ENCODE results near the gene CNOT8.
"Not testable (repeated sequence)": the region's sequence is repeated elsewhere in the genome, so short reads cannot be mapped to it uniquely, and the experiment has no call there.

The CNOT8 gene

GRCh38 chr5:154819546-154819945, 38.9 kb upstream of the CNOT8 start:
- Histone ChIP-seq H3K4me3 (ENCODE audit: low read length) (no peak overlapping the region), H3K27ac (ENCODE audit: low read depth, low read length) (no peak overlapping the region), H3K9ac (ENCODE audit: low read depth, low read length) (no peak overlapping the region), H3K36me3 (ENCODE audit: insufficient read depth, low read length) (peaks cover 72% of the 10 kb centered on the region), H3K27me3 (ENCODE audit: insufficient read depth, low read length) (no peaks in the 10 kb centered on the region), H3K4me1 (ENCODE audit: insufficient read depth, low read length) (no peaks in the 10 kb centered on the region), H3K9me3 (ENCODE audit: insufficient read depth, low read depth, low read length) (no peaks in the 10 kb centered on the region)
- 85% methylated on average over 7 of the region's 7 CpGs for WGBS

GRCh38 chr5:154820383-154820782, 38.0 kb upstream of the CNOT8 start:
- no peaks in the 10 kb centered on the region for H3K4me1 ChIP-seq (ENCODE audit: insufficient read depth, low read length)
- H3K4me3 ChIP-seq (ENCODE audit: low read length) = no peak overlapping the region
- H3K9ac ChIP-seq (ENCODE audit: low read depth, low read length) = no peak overlapping the region
- no peaks in the 10 kb centered on the region for H3K9me3 ChIP-seq (ENCODE audit: insufficient read depth, low read depth, low read length)
- no peaks in the 10 kb centered on the region for H3K27me3 ChIP-seq (ENCODE audit: insufficient read depth, low read length)
- 92% methylated on average over 5 of the region's 5 CpGs for WGBS
- no peak overlapping the region for H3K27ac ChIP-seq (ENCODE audit: low read depth, low read length)
- peaks cover 63% of the 10 kb centered on the region for H3K36me3 ChIP-seq (ENCODE audit: insufficient read depth, low read length)

GRCh38 chr5:154822896-154823295, 35.5 kb upstream of the CNOT8 start:
- not testable (repeated sequence) for H3K27me3 ChIP-seq (ENCODE audit: insufficient read depth, low read length); H3K9ac ChIP-seq (ENCODE audit: low read depth, low read length); H3K4me1 ChIP-seq (ENCODE audit: insufficient read depth, low read length); H3K27ac ChIP-seq (ENCODE audit: low read depth, low read length); H3K9me3 ChIP-seq (ENCODE audit: insufficient read depth, low read depth, low read length); H3K4me3 ChIP-seq (ENCODE audit: low read length)
- peaks cover 50% of the 10 kb centered on the region for H3K36me3 ChIP-seq (ENCODE audit: insufficient read depth, low read length)
- 93% methylated on average over 5 of the region's 5 CpGs for WGBS

GRCh38 chr5:154823605-154824004, 34.8 kb upstream of the CNOT8 start:
- H3K36me3 ChIP-seq (ENCODE audit: insufficient read depth, low read length) = peaks cover 47% of the 10 kb centered on the region
- no peaks in the 10 kb centered on the region for H3K9me3 ChIP-seq (ENCODE audit: insufficient read depth, low read depth, low read length)
- H3K4me1 ChIP-seq (ENCODE audit: insufficient read depth, low read length) = no peaks in the 10 kb centered on the region
- 86% methylated on average over 4 of the region's 4 CpGs for WGBS
- no peak overlapping the region for H3K9ac ChIP-seq (ENCODE audit: low read depth, low read length)
- H3K27me3 ChIP-seq (ENCODE audit: insufficient read depth, low read length) = no peaks in the 10 kb centered on the region
- no peak overlapping the region for H3K27ac ChIP-seq (ENCODE audit: low read depth, low read length)
- H3K4me3 ChIP-seq (ENCODE audit: low read length) = no peak overlapping the region

- no peak overlapping the region for H3K4me3 ChIP-seq (ENCODE audit: low read length)
- no peaks in the 10 kb centered on the region for H3K27me3 ChIP-seq (ENCODE audit: insufficient read depth, low read length)
- no peak overlapping the region for H3K27ac ChIP-seq (ENCODE audit: low read depth, low read length)
- no peak overlapping the region for H3K9ac ChIP-seq (ENCODE audit: low read depth, low read length)
- H3K9me3 ChIP-seq (ENCODE audit: insufficient read depth, low read depth, low read length) = no peaks in the 10 kb centered on the region
- WGBS = 98% methylated on average over 2 of the region's 2 CpGs
- peaks cover 44% of the 10 kb centered on the region; the same call in 1 of the 2 replicates for H3K36me3 ChIP-seq (ENCODE audit: insufficient read depth, low read length)
- H3K4me1 ChIP-seq (ENCODE audit: insufficient read depth, low read length) = no peaks in the 10 kb centered on the region
Observed at GRCh38 chr5:154824070-154824469, 34.4 kb upstream of the CNOT8 start.

GRCh38 chr5:154829181-154829588, 29.2 kb upstream of the CNOT8 start:
- peaks cover 52% of the 10 kb centered on the region for H3K36me3 ChIP-seq (ENCODE audit: insufficient read depth, low read length)
- no peak overlapping the region for H3K9ac ChIP-seq (ENCODE audit: low read depth, low read length)
- H3K9me3 ChIP-seq (ENCODE audit: insufficient read depth, low read depth, low read length) = no peaks in the 10 kb centered on the region
- no peaks in the 10 kb centered on the region for H3K4me1 ChIP-seq (ENCODE audit: insufficient read depth, low read length)
- 71% methylated on average over 2 of the region's 2 CpGs for WGBS
- H3K27ac ChIP-seq (ENCODE audit: low read depth, low read length) = no peak overlapping the region
- no peak overlapping the region for H3K4me3 ChIP-seq (ENCODE audit: low read length)
- no peaks in the 10 kb centered on the region for H3K27me3 ChIP-seq (ENCODE audit: insufficient read depth, low read length)

- no peak overlapping the region for H3K9ac ChIP-seq (ENCODE audit: low read depth, low read length)
- H3K4me3 ChIP-seq (ENCODE audit: low read length) = no peak overlapping the region
- H3K4me1 ChIP-seq (ENCODE audit: insufficient read depth, low read length) = no peaks in the 10 kb centered on the region
- no peak overlapping the region for H3K27ac ChIP-seq (ENCODE audit: low read depth, low read length)
- 93% methylated on average over 4 of the region's 4 CpGs for WGBS
- H3K9me3 ChIP-seq (ENCODE audit: insufficient read depth, low read depth, low read length) = no peaks in the 10 kb centered on the region
- H3K36me3 ChIP-seq (ENCODE audit: insufficient read depth, low read length) = peaks cover 49% of the 10 kb centered on the region
- no peaks in the 10 kb centered on the region for H3K27me3 ChIP-seq (ENCODE audit: insufficient read depth, low read length)
Observed at GRCh38 chr5:154829589-154830218, 28.7 kb upstream of the CNOT8 start.

- Histone ChIP-seq H3K36me3 (ENCODE audit: insufficient read depth, low read length) (peaks cover 49% of the 10 kb centered on the region), H3K9ac (ENCODE audit: low read depth, low read length) (no peak overlapping the region), H3K9me3 (ENCODE audit: insufficient read depth, low read depth, low read length) (no peaks in the 10 kb centered on the region), H3K27ac (ENCODE audit: low read depth, low read length) (no peak overlapping the region), H3K27me3 (ENCODE audit: insufficient read depth, low read length) (no peaks in the 10 kb centered on the region), H3K4me3 (ENCODE audit: low read length) (no peak overlapping the region), H3K4me1 (ENCODE audit: insufficient read depth, low read length) (no peaks in the 10 kb centered on the region)
- 96% methylated on average over 7 of the region's 7 CpGs for WGBS
Observed at GRCh38 chr5:154830219-154830595, 28.2 kb upstream of the CNOT8 start.

GRCh38 chr5:154830596-154830995, 27.8 kb upstream of the CNOT8 start:
- H3K4me3 ChIP-seq (ENCODE audit: low read length) = no peak overlapping the region
- H3K9ac ChIP-seq (ENCODE audit: low read depth, low read length) = no peak overlapping the region
- no peaks in the 10 kb centered on the region for H3K27me3 ChIP-seq (ENCODE audit: insufficient read depth, low read length)
- WGBS = 91% methylated on average over 4 of the region's 4 CpGs
- no peaks in the 10 kb centered on the region for H3K4me1 ChIP-seq (ENCODE audit: insufficient read depth, low read length)
- H3K27ac ChIP-seq (ENCODE audit: low read depth, low read length) = no peak overlapping the region
- no peaks in the 10 kb centered on the region for H3K9me3 ChIP-seq (ENCODE audit: insufficient read depth, low read depth, low read length)
- peaks cover 49% of the 10 kb centered on the region for H3K36me3 ChIP-seq (ENCODE audit: insufficient read depth, low read length)

GRCh38 chr5:154831451-154831850, 27.0 kb upstream of the CNOT8 start:
- Histone ChIP-seq H3K9me3 (ENCODE audit: insufficient read depth, low read depth, low read length) (no peaks in the 10 kb centered on the region), H3K9ac (ENCODE audit: low read depth, low read length) (no peak overlapping the region), H3K4me1 (ENCODE audit: insufficient read depth, low read length) (no peaks in the 10 kb centered on the region), H3K27ac (ENCODE audit: low read depth, low read length) (no peak overlapping the region), H3K36me3 (ENCODE audit: insufficient read depth, low read length) (peaks cover 45% of the 10 kb centered on the region), H3K4me3 (ENCODE audit: low read length) (no peak overlapping the region), H3K27me3 (ENCODE audit: insufficient read depth, low read length) (no peaks in the 10 kb centered on the region)
- 98% methylated on average over 7 of the region's 7 CpGs for WGBS

- H3K27me3 ChIP-seq (ENCODE audit: insufficient read depth, low read length); H3K9me3 ChIP-seq (ENCODE audit: insufficient read depth, low read depth, low read length); H3K9ac ChIP-seq (ENCODE audit: low read depth, low read length); H3K4me1 ChIP-seq (ENCODE audit: insufficient read depth, low read length); H3K27ac ChIP-seq (ENCODE audit: low read depth, low read length); H3K4me3 ChIP-seq (ENCODE audit: low read length): not testable (repeated sequence)
- 96% methylated on average over 3 of the region's 3 CpGs for WGBS
- peaks cover 41% of the 10 kb centered on the region for H3K36me3 ChIP-seq (ENCODE audit: insufficient read depth, low read length)
Observed at GRCh38 chr5:154832804-154833203, 25.6 kb upstream of the CNOT8 start.

- H3K27ac ChIP-seq (ENCODE audit: low read depth, low read length) = no peak overlapping the region
- no peak overlapping the region for H3K4me3 ChIP-seq (ENCODE audit: low read length)
- no peak overlapping the region for H3K9ac ChIP-seq (ENCODE audit: low read depth, low read length)
- no peaks in the 10 kb centered on the region for H3K4me1 ChIP-seq (ENCODE audit: insufficient read depth, low read length)
- no peaks in the 10 kb centered on the region for H3K27me3 ChIP-seq (ENCODE audit: insufficient read depth, low read length)
- no peaks in the 10 kb centered on the region for H3K9me3 ChIP-seq (ENCODE audit: insufficient read depth, low read depth, low read length)
- WGBS = no CpG with 5 or more reads among the region's 1 CpG
- peaks cover 37% of the 10 kb centered on the region for H3K36me3 ChIP-seq (ENCODE audit: insufficient read depth, low read length)
Observed at GRCh38 chr5:154834053-154834452, 24.4 kb upstream of the CNOT8 start.
